K562 (cell line): ENCODE measurements around the gene DNAAF1. TPM values are rescaled to one million over a fixed set of nuclear protein-coding genes. Genes with fewer than 3 reads are reported as not detected.

Experiments used
- CXXC5 ChIP-seq: fragments of 250-450 bp; sonication (Bioruptor Pico); IDR thresholded peaks from 2 replicates; pipeline ENCODE4 v1.8.0; 2022; ENCODE audit warnings: inconsistent platforms, mild to moderate bottlenecking, moderate library complexity
- HDAC2 ChIP-seq: fragments of 450-650 bp; IDR thresholded peaks from 2 replicates; pipeline ENCODE4 v1.6.1; 2016; ENCODE audit warnings: mild to moderate bottlenecking
- MAFF ChIP-seq: IDR thresholded peaks from 2 replicates; pipeline ENCODE4 v1.6.1; 2012; ENCODE audit warnings: low read length, improper control_type of control experiment
- MIER1 ChIP-seq: fragments of 450-650 bp; IDR thresholded peaks from 2 replicates; pipeline ENCODE4 v1.6.1; 2016; ENCODE audit warnings: antibody characterized with exemption, mild to moderate bottlenecking, low read depth
- RBM39 ChIP-seq: fragments of 200-400 bp; formaldehyde crosslinking; optimal IDR thresholded peaks from 2 replicates; pipeline ENCODE3; 2018; ENCODE audit warnings: low read depth, low read length
- polyA plus RNA-seq, 8 experiments: library from polyadenylated mRNA; depleted of rRNA in 4 of 8; stranded (reverse) in 5 of 8; unstranded in 3 of 8; fragments of >200 nt; fragmentation: Nextera tagmentation in 2 of 8; fragmentation: Illumina TruSeq in 1 of 8; extraction: Ambion mirVana in 2 of 8; extraction: Trizol in 1 of 8; gene quantifications; 2 replicates each; pipeline versions ENCODE4 v1.2.1 to v1.2.3, GENCODE V29; 2011 to 2014; ENCODE audit warnings: inconsistent platforms in 1 of 8, missing spikeins in 1 of 8
- total RNA-seq, 7 experiments: library from RNA; depleted of rRNA in 6 of 7; stranded (reverse); fragments of >200 nt in 6 of 7; fragmentation: Illumina TruSeq in 2 of 7; extraction: Trizol in 2 of 7; gene quantifications; 2 replicates each; pipeline versions ENCODE4 v1.2.1 to v1.2.3, GENCODE V29; 2011 to 2021; ENCODE audit warnings: low replicate concordance in 1 of 7
- TF ChIP-seq, protein P1 (sequence below), 2 experiments: fragments of 450-650 bp; IDR thresholded peaks; 2 replicates each; pipeline ENCODE4 v1.6.1; 2016
- TF ChIP-seq, protein P2 (sequence below): fragments of 450-650 bp; formaldehyde crosslinking; IDR thresholded peaks from 2 replicates; pipeline ENCODE4 v1.4.0; 2022; ENCODE audit warnings: mild to moderate bottlenecking, moderate library complexity
- TF ChIP-seq, protein P3 (sequence below): fragments of 200-800 bp; sonication (Bioruptor generic); IDR thresholded peaks from 2 replicates; pipeline ENCODE4 v1.6.1; 2016; ENCODE audit warnings: missing genetic modification characterization, missing compliant biosample characterization
- TF ChIP-seq, protein P4 (sequence below), 2 experiments: fragments of 200-800 bp in 1 of 2; sonication (Bioruptor generic) in 1 of 2; sonication (generic) in 1 of 2; formaldehyde crosslinking in 1 of 2; IDR thresholded peaks in 1 of 2; conservative IDR thresholded peaks in 1 of 2; 2 replicates each; pipeline versions ENCODE4 v1.5.0 to v1.6.1; 2016 to 2020; ENCODE audit warnings: missing compliant biosample characterization in 1 of 2, missing genetic modification characterization in 1 of 2, missing genetic modification reagents in 1 of 2
- TF ChIP-seq, protein P5 (sequence below): fragments of 450-650 bp; IDR thresholded peaks from one replicate; pipeline ENCODE4 v1.6.1; 2018; ENCODE audit warnings: mild to moderate bottlenecking, moderate library complexity; ENCODE audit not compliant: partially characterized antibody
- TF ChIP-seq, protein P6 (sequence below): fragments of 450-650 bp; formaldehyde crosslinking; IDR thresholded peaks from 2 replicates; pipeline ENCODE4 v1.4.0; 2020; ENCODE audit warnings: mild to moderate bottlenecking, moderate library complexity

The DNAAF1 gene
- total and polyA plus RNA-seq, 9 of the 15 experiments (the other 6 are each of a cell fraction or from before 2014, with no cell fraction given) = 0.01 TPM; not detected in 8

DNA sequence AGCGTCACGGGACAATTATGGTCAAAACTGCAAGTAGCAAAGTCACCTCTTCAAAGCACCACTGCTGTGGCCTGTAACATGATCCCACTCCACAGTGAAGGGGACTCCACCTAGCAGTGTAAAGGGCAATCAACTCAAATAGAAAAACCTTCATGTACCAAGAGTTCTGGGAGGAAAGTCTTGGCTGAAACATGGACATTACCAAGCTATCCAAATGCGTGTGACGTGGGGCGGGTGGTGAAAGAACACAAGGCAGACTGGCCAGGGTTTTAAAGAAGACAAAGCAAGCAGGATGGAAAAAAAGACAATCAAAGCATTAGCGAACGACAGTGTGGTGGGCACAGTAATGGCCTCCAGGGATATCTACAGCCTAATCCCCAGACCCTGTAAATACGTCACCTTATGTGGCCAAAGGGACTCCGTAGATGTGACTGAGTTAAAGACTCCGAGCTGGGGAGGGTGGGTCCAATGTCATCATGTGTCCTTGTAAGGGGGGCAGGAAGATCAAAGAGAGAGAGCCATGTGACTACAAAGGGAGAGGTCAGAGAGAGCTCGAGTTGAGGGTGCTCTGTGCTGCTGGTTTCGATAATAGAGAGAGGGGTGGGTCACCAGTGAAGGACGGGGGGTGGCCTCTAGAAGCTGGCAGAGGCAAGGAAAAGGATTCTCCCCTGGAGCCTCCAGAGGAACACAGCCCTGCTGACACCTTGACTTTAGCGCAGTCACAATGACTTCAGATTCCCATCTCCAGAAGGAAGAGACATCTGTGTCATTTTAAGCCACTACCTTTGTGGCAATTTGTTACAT, 6.1 kb upstream of the DNAAF1 start (continued):
- TF ChIP-seq, protein P1, sequence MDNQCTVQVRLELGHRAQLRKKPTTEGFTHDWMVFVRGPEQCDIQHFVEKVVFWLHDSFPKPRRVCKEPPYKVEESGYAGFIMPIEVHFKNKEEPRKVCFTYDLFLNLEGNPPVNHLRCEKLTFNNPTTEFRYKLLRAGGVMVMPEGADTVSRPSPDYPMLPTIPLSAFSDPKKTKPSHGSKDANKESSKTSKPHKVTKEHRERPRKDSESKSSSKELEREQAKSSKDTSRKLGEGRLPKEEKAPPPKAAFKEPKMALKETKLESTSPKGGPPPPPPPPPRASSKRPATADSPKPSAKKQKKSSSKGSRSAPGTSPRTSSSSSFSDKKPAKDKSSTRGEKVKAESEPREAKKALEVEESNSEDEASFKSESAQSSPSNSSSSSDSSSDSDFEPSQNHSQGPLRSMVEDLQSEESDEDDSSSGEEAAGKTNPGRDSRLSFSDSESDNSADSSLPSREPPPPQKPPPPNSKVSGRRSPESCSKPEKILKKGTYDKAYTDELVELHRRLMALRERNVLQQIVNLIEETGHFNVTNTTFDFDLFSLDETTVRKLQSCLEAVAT (IDR thresholded peaks at IDR 0.05) = peak in 1 of 2 experiments; percentile 19; a peak in 1 of 4 replicates
- TF ChIP-seq HDAC2 = peak; percentile 85
- peak; percentile 73 for TF ChIP-seq MAFF
- TF ChIP-seq, protein P2, sequence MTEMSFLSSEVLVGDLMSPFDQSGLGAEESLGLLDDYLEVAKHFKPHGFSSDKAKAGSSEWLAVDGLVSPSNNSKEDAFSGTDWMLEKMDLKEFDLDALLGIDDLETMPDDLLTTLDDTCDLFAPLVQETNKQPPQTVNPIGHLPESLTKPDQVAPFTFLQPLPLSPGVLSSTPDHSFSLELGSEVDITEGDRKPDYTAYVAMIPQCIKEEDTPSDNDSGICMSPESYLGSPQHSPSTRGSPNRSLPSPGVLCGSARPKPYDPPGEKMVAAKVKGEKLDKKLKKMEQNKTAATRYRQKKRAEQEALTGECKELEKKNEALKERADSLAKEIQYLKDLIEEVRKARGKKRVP (CRISPR knock-in tag) = peak; percentile 2; the same call in 1 of the 2 replicates
- TF ChIP-seq, protein P3, sequence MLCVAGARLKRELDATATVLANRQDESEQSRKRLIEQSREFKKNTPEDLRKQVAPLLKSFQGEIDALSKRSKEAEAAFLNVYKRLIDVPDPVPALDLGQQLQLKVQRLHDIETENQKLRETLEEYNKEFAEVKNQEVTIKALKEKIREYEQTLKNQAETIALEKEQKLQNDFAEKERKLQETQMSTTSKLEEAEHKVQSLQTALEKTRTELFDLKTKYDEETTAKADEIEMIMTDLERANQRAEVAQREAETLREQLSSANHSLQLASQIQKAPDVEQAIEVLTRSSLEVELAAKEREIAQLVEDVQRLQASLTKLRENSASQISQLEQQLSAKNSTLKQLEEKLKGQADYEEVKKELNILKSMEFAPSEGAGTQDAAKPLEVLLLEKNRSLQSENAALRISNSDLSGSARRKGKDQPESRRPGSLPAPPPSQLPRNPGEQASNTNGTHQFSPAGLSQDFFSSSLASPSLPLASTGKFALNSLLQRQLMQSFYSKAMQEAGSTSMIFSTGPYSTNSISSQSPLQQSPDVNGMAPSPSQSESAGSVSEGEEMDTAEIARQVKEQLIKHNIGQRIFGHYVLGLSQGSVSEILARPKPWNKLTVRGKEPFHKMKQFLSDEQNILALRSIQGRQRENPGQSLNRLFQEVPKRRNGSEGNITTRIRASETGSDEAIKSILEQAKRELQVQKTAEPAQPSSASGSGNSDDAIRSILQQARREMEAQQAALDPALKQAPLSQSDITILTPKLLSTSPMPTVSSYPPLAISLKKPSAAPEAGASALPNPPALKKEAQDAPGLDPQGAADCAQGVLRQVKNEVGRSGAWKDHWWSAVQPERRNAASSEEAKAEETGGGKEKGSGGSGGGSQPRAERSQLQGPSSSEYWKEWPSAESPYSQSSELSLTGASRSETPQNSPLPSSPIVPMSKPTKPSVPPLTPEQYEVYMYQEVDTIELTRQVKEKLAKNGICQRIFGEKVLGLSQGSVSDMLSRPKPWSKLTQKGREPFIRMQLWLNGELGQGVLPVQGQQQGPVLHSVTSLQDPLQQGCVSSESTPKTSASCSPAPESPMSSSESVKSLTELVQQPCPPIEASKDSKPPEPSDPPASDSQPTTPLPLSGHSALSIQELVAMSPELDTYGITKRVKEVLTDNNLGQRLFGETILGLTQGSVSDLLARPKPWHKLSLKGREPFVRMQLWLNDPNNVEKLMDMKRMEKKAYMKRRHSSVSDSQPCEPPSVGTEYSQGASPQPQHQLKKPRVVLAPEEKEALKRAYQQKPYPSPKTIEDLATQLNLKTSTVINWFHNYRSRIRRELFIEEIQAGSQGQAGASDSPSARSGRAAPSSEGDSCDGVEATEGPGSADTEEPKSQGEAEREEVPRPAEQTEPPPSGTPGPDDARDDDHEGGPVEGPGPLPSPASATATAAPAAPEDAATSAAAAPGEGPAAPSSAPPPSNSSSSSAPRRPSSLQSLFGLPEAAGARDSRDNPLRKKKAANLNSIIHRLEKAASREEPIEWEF = no peak
- TF ChIP-seq, protein P4, sequence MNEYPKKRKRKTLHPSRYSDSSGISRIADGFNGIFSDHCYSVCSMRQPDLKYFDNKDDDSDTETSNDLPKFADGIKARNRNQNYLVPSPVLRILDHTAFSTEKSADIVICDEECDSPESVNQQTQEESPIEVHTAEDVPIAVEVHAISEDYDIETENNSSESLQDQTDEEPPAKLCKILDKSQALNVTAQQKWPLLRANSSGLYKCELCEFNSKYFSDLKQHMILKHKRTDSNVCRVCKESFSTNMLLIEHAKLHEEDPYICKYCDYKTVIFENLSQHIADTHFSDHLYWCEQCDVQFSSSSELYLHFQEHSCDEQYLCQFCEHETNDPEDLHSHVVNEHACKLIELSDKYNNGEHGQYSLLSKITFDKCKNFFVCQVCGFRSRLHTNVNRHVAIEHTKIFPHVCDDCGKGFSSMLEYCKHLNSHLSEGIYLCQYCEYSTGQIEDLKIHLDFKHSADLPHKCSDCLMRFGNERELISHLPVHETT (CRISPR knock-in tag; conservative IDR thresholded peaks at IDR 0.05 in 1 of 2, IDR thresholded peaks at IDR 0.05 in 1 of 2) = peak in 1 of 2 experiments; percentile 0; a peak in 1 of 4 replicates
- TF ChIP-seq, protein P5, sequence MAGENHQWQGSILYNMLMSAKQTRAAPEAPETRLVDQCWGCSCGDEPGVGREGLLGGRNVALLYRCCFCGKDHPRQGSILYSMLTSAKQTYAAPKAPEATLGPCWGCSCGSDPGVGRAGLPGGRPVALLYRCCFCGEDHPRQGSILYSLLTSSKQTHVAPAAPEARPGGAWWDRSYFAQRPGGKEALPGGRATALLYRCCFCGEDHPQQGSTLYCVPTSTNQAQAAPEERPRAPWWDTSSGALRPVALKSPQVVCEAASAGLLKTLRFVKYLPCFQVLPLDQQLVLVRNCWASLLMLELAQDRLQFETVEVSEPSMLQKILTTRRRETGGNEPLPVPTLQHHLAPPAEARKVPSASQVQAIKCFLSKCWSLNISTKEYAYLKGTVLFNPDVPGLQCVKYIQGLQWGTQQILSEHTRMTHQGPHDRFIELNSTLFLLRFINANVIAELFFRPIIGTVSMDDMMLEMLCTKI = no peak
- TF ChIP-seq MIER1 = 0 out of 2 replicates have a peak, but pooled peaks have one; percentile 31
- TF ChIP-seq, protein P6, sequence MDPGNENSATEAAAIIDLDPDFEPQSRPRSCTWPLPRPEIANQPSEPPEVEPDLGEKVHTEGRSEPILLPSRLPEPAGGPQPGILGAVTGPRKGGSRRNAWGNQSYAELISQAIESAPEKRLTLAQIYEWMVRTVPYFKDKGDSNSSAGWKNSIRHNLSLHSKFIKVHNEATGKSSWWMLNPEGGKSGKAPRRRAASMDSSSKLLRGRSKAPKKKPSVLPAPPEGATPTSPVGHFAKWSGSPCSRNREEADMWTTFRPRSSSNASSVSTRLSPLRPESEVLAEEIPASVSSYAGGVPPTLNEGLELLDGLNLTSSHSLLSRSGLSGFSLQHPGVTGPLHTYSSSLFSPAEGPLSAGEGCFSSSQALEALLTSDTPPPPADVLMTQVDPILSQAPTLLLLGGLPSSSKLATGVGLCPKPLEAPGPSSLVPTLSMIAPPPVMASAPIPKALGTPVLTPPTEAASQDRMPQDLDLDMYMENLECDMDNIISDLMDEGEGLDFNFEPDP (CRISPR knock-in tag) = no peak
- TF ChIP-seq RBM39 = no peak
- TF ChIP-seq CXXC5 = peak; percentile 60
